SIG-M5 treated with dmso at 0.1 percent for 504 hours (cell line): ENCODE data around the gene MUSK.
"Not testable (repeated sequence)": the region's sequence is repeated elsewhere in the genome, so short reads cannot be mapped to it uniquely, and the experiment has no call there.

Experiments
- DNase-seq: peaks from one replicate; lab custom pipeline; 2025; ENCODE audit not compliant: unreplicated experiment; lab: John Stamatoyannopoulos, UW

Gene MUSK

GRCh38 chr9:110755179-110755578 is 86.6 kb downstream of the MUSK start:
- DNase-seq = no peak

DNA sequence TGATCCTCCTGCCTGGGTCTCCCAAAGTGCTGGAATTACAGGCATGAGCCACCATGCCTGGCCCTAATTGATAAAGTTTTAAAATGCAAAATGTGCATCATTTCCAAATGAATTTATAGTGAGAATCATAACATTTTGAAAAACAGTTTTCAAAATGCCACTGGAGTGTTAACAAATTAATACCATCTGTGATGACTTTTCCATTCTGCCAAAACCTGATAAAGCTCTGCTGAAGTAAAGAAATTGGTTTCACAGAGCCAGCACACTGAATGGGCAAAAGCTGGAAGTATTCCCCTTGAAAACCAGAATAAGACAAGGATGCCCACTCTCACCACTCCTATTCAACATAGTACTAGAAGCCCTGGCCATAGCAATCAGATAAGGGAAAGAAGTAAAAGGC is 89.6 kb downstream of the MUSK start:
- no peak for DNase-seq

- no peak for DNase-seq
These were observed 94.2 kb downstream of the MUSK start for GRCh38 chr9:110762783-110763182.

- DNase-seq = no peak
These were observed 95.0 kb downstream of the MUSK start for GRCh38 chr9:110763568-110763967.

DNA sequence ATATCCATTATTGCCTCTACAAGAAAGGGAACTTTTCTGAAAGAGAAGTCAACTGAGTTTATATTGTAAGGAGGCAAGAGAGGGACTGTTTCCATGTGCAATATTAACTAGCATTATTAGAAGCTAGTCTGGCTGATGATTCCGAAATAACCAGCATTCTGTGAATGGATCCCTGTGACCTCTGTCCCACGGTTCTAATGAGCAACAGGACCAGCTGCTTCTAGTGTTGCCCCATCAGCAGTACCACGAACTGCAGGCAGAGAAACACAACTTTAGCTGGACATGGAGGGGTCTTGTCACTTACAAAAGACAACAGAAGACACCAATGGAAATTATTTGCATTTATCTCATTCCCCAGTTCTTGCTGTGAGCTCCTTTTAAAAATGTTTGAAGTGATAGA is 95.4 kb downstream of the MUSK start:
- no peak for DNase-seq

GRCh38 chr9:110765926-110766325 is 97.3 kb downstream of the MUSK start:
- DNase-seq = no peak

GRCh38 chr9:110767559-110768063 is 99.0 kb downstream of the MUSK start:
- no peak for DNase-seq

GRCh38 chr9:110768886-110769285 is 100.3 kb downstream of the MUSK start:
- DNase-seq = no peak

- DNase-seq = no peak
These were observed 101.1 kb downstream of the MUSK start for GRCh38 chr9:110769667-110770066.

- no peak for DNase-seq
These were observed 107.1 kb downstream of the MUSK start for GRCh38 chr9:110775724-110776123.

DNA sequence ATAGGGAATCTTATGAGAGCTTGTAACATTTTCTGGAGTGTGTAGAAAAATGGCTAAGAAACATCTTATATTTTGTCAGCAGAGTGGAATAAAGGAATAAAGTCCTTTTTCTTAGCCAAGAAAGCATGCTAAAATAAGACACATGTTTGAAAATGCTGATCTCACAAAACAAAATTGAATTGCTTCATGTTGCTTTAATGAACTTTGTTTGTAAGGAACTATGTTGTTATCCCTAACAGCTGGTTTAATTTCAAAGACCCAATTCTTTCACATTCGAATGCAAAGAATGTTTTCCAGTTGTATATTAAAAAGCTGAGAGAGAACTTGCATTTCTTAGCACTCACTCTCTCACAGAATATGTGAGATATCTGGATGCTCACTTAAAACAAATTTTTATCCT is 107.6 kb downstream of the MUSK start:
- DNase-seq = no peak

- DNase-seq = no peak
These were observed 108.7 kb downstream of the MUSK start for GRCh38 chr9:110777196-110777875.

DNA sequence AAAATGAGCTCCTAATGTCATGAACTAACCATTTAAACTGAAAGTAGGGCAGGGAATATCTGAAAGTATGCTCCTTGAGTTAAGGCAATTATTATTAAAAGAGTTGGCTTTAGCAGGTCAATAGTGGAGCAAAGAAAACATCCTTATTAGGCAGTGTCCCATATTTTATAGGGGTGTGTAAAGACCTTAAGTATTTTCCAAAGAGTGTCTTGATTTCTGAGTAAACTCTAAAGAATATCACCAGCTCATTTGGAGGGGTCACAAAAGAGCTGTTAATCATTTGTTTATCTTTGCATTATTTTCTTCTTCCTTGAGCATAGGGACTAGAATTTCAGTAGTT is 109.3 kb downstream of the MUSK start:
- no peak for DNase-seq

DNA sequence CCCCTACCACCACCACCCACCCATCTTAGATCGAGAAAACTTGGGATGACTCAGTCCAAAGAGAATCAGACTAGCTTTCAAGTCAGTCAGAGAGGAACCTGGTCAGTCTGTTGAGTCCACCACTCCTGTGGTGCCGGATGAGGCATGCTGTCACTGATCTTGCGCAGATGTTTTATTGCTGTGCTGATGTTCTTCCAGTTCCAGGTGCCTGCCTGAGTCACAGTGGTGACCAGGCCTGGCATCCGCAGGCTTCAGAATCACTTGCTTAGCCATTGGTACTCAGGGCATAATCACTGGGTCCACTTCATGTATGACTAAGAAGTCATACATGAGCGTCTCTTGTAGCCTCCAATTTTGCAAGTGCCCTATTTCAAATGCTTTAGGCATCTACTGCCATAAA is 114.1 kb downstream of the MUSK start:
- DNase-seq = no peak

DNA sequence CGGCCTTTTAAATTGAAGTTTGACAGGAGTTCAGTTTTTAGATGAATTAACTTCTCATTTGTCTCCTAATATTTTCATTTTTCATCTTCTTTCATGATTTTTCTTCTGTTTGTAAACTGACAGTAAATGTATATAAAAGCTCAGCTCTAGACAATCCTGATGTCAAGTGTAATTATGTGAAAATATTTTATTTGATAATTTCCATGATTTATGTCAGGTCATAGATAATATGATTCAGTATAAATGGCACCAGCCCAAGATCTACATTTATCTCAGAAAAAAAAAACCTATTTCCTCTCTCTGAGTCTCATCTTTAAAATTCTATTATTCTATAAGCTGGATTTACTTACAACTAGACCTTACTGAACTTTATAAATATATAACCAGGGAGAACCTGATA is 115.7 kb downstream of the MUSK start:
- DNase-seq = no peak

DNA sequence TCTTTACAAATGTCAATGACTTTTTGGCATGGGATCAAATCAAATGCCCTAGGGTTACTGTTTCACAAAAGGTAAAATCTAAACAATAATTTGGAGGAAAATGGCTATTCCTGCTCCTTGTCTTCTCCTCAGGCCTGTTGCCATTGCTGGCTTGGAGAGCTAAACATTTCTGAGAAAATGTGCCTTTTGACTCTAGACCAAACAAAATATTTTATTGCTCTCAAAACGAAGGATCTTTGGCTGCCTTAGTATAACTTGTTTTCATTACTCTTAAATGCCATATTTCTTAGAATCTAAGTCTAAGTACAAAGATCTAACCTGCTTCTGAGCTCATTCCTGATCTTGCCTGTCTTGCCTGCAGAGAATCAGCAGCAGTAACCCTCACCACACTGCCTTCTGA is 116.6 kb downstream of the MUSK start:
- no peak for DNase-seq

- not testable (repeated sequence) for DNase-seq
These were observed 119.8 kb downstream of the MUSK start for GRCh38 chr9:110788396-110788795.

GRCh38 chr9:110788871-110789270 is 120.3 kb downstream of the MUSK start:
- DNase-seq = no peak

GRCh38 chr9:110797611-110798010 is 129.0 kb downstream of the MUSK start:
- DNase-seq = no peak

- no peak for DNase-seq
These were observed 130.8 kb downstream of the MUSK start for GRCh38 chr9:110799396-110799795.

- no peak for DNase-seq
These were observed 132.8 kb downstream of the MUSK start for GRCh38 chr9:110801426-110801825.

- DNase-seq = peak; percentile 64
These were observed 133.9 kb downstream of the MUSK start for GRCh38 chr9:110802416-110803035.
